HG02623 (cell line): ENCODE data around the gene LIPC.

ENCODE experiments used
- ATAC-seq: cut with Tn5 transposase; IDR thresholded peaks from one replicate; pipeline ENCODE4 v1.9.1; 2021; ENCODE audit warnings: moderate library complexity; ENCODE audit not compliant: unreplicated experiment

Gene LIPC

DNA sequence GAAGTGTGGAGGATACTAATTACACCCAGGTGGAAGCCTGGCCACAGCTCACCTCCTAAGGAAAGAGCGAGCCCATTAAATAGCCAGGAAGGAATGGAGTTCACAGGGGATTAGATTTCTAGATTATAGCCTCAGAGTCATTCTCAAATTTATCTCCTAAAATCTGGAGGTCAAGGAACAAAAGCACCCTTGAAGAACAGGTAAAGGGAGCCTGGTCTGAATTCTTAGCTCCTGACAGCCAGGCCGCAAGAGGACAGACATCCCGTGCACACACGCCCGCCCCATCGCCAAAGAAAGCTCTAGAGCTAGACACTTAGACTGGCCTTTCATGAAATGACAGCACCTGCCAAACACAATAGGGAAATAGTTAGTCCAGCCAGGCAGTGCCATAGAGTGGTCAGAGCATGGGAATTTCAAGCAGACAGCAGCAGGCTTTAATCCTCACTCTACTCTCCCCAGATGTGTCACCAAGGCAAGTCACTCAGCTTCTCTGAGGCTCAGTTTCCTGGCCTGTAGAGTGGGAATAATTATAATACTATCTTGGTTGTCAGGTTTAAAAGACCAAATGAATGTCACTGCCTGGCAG, 59.2 kb downstream of the LIPC start:
- ATAC-seq, result no peak

DNA sequence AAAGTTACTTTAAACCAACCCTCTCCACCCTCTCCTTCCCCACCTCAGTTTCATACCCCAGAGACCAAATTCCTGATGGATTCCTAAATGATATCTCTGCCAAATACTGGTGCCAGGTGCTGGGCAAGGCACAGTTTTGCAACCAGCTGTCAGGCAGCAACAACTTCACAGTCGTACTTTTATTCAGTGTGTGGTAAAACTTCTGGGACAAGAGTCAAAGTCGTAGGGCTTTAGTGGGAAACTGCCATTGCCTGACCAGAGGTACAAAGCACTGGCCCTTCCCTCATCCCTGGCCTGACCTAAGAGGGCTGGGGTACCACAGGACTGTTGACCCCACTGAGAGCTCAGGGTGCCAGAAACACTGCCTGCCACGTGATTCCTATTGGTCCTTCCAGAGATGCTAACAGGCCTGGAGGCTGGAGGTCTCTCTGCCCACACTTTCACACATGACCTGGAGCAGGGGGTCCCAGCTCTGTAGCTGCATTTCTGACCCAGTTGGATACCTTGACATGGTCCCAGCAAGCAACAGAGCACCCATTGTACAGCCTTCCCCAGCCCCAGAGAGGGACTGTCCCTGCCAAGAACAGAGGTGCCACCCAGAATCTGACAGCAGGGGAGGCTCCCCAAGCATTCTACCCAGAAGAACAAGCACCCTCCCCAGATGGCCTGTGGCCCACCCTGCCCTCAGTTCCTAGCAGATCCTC, 59.9 kb downstream of the LIPC start:
- ATAC-seq, result no peak

GRCh38 chr15:58492661-58493397, 61.0 kb downstream of the LIPC start:
- ATAC-seq, result no peak

- no peak for ATAC-seq
These were observed 62.8 kb downstream of the LIPC start for GRCh38 chr15:58494567-58494966.

- no peak for ATAC-seq
These were observed 64.2 kb downstream of the LIPC start for GRCh38 chr15:58495891-58496408.

- no peak for ATAC-seq
These were observed 65.4 kb downstream of the LIPC start for GRCh38 chr15:58497046-58497785.

DNA sequence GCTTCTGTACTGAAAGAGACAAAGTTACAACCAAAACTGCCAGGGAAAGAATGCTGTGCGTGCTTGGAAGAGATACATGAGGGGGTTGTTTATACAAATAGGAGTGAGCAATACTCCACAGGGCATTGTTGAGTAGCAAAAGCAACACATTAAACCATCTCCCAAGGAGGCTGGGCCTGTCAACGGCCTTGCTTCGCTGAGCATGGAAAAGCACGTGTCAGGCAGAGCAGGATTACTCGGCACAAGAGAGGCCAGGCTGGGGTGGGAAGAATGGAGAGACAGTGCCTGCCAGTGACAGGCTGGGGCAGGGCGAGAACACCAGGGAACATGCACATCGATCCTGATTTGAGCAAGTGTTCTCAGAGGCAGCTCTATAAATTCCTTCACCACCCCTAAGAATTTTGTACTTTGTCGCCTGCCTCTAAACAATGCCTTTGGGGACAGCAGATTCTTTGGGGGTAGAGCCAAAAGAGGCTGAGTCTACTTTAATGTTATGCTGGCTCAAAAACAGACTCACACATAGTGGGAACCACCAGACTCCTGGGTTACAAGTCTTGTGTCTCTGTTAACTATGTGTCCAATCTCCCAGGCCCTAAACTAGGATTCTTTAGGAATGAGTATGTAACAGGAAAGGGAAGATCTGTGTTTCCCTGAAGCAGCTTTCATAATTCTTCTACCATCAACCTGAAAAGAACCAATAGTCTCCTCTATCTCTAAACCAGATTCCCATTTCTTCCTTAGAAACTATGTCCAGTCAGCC, 67.2 kb downstream of the LIPC start:
- no peak for ATAC-seq

DNA sequence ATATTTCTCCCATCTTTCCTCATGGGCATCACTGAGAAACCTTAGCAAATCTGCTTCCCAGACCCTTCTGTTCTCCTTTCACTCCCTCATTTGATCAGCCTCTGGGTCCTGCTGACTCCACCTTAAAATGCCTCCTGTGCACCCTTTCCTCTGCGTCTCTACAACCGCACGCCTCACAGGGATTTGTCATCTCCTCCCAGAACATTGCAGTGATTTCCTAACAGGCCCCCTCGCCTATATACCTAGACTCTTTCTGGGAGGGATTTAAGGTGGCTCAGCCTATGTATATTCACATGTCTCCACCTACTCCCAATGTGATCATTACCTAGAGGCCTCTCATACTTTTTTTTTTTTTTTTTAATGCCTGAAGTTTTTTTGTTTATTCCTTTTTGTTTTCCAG, 69.2 kb downstream of the LIPC start:
- no peak for ATAC-seq

DNA sequence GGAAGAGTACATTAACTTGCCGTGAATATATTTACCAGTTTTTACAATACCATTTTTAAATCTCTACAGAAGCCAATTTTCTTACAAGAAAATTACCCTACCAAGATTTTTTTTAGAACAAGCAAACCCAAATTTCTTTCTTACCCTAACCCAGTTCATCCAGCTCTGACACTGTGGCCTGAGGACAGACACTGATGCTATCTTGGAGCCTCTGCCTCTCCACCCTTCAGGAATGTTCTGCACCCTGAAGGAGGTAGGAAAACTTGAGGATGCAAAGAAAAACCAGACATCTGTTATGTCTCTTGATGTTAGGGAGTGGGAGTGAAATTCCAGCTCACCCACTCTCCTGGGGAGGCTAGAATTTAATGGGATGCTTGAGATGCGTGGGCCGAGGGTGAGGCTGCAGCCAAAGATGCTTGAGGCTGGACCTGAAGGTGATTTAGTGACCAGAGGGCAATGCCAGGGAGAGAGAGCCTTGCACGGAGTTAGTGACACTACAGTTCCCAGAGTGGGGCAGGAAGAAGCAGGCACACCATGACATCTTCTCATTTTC, 69.9 kb downstream of the LIPC start:
- no peak for ATAC-seq

GRCh38 chr15:58503139-58504027, 71.6 kb downstream of the LIPC start:
- no peak for ATAC-seq

DNA sequence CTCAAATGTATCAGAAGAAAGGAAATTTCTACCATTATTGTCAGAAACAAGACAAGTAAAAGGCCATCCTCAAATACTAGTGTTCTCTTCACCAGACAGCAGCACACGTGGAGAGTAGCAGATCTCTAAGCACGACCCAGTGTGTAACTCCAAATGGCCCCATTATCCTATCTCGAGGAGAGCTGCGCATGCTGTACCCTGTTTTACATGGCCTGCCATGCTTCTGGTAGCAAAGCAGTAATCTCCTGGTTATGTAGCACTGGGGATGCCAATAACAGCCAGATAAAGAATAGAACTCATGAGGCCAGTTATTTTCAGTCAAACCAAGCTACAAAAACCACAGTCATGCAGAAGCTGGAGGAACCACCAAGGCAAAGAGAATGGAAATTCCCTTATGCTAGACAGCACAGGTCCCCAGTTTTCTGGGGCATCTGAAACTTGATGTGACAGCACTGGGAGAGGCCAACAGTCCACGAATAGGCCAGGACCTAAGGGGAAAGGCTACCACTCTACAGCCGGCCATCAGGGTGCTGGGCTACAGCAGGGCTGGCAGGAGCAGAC, 73.0 kb downstream of the LIPC start:
- no peak for ATAC-seq

DNA sequence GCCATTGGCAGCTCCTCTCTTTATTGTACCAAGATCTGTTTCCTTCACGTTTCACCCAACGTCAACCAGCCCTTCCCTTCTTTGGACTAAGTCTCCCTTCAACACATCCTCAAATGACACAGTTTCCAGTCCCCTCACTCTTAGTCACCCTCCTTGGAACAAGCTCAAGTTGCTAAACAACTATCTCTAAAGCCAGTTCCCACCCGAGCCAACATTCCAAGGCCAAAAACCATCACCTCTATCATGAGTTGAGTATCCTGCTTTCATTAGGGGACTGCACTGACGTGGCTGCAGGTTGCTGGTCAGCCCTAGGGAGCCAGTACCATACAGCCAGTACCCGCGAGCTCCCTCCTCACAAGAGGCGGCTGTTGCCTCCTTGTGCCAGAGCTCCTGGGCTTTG, 73.8 kb downstream of the LIPC start:
- ATAC-seq, result no peak

GRCh38 chr15:58506064-58506490, 74.3 kb downstream of the LIPC start:
- no peak for ATAC-seq

DNA sequence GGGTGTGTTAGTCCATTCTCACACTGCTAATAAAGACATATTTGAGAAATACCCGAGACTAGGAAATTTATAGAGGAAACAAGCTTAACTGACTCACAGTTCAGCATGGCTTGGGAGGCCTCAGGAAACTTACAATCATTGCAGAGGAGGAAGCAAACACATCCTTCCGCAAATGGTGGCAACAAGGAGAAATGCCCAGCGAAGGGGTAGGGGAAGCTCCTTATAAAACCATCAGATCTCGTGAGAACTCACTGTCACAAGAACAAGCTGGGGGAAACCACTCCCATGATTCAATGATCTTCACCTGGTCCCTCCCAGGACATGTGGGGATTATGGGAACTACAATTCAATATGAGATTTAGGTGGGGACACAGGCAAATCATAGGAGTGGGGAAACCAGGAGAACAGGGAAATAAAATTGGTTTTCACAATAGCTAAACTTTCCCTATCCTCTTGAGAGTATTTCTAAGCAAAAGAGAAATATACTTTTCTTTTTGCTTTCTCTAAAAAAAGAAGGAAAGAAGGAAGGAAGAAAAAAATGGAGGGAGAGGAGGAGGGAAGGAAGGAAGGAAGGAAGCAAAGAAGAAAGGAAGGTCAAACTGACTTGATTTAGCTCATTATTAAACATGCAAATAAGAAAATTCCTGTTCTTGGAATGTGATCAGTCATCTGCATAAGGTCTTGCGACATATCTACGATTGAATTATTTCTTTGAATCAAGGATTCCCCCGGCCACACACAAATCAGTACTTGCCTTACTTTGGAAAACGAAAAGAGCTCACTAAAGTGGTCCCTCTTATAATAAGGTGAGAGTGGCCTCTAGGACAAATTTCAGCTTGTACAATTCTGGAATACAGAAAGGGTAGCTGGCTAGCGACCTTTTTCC, 75.2 kb downstream of the LIPC start:
- ATAC-seq, result no peak

- no peak for ATAC-seq
These were observed 77.8 kb downstream of the LIPC start for GRCh38 chr15:58509556-58509955.

- no peak for ATAC-seq
These were observed 79.2 kb downstream of the LIPC start for GRCh38 chr15:58510715-58511598.

DNA sequence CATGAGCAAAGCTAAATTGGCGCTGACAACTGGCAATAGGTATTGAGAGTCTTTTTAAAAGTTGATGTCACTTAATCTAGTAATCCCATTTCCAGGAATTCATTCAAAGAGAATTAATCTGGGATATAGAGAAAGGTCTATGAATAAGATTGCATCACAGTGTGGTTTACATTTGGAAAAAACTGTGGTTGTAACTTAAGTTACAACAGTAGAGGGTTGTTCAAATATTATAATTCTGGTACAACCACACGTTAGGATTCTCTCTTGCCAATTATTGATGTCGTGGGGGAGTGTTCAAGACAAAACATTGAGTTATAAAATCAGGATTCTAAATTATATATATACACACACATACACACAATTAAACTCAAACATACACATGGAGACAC, 79.8 kb downstream of the LIPC start:
- ATAC-seq, result no peak
